DND-41 (cell line): ENCODE measurements around the gene GNG12.
"Not testable (repeated sequence)": the region's sequence is repeated elsewhere in the genome, so short reads cannot be mapped to it uniquely, and the experiment has no call there.

Experiments used
- ATAC-seq: fragments of 200-7000 bp; cut with Tn5 transposase; 3 replicates; pipeline ENCODE4 v1.9.1; 2021; ENCODE audit warnings: low read depth; ENCODE audit not compliant: insufficient read depth
- DNase-seq: peaks from one replicate; pipeline ENCODE4 v3.0.0-alpha.2; 2020
- H2AFZ ChIP-seq: 2 replicates; pipeline ENCODE4 v1.6.0; 2012; ENCODE audit warnings: low read depth, low read length
- H3K27ac ChIP-seq: 2 replicates; pipeline ENCODE4 v1.5.1; 2012; ENCODE audit warnings: low read length, inconsistent platforms
- H3K27me3 ChIP-seq: fragments of 200-600 bp; sonication (generic); 2 replicates; pipeline ENCODE4 v1.6.0; 2012; ENCODE audit warnings: low read length, mild to moderate bottlenecking, inconsistent platforms; ENCODE audit not compliant: insufficient read depth, poor library complexity
- H3K36me3 ChIP-seq: 2 replicates; pipeline ENCODE4 v1.5.1; 2012; ENCODE audit warnings: low read length, inconsistent platforms; ENCODE audit not compliant: insufficient read depth
- H3K4me1 ChIP-seq: 2 replicates; pipeline ENCODE4 v1.5.1; 2012; ENCODE audit warnings: mild to moderate bottlenecking, low read length; ENCODE audit not compliant: insufficient read depth
- H3K4me2 ChIP-seq: 2 replicates; pipeline ENCODE4 v1.6.0; 2012; ENCODE audit warnings: mild to moderate bottlenecking, moderate library complexity, low read length, inconsistent platforms; ENCODE audit not compliant: insufficient read depth
- H3K4me3 ChIP-seq, 2 experiments: fragments of 200-600 bp in 1 of 2; shearing (Covaris generic) in 1 of 2; 2 replicates each; pipeline ENCODE4 v1.5.1; 2012 to 2016; ENCODE audit warnings: inconsistent platforms in 2 of 2, low read length in 2 of 2, mild to moderate bottlenecking in 2 of 2, low read depth in 1 of 2, moderate library complexity in 1 of 2
- H3K79me2 ChIP-seq: 2 replicates; pipeline ENCODE4 v1.6.0; 2012; ENCODE audit warnings: low read length, inconsistent platforms; ENCODE audit not compliant: insufficient read depth
- H3K9ac ChIP-seq: 2 replicates; pipeline ENCODE4 v1.6.0; 2012; ENCODE audit warnings: low read depth, mild to moderate bottlenecking, inconsistent platforms, low read length, moderate library complexity
- H3K9me3 ChIP-seq: 2 replicates; pipeline ENCODE4 v1.5.1; 2012; ENCODE audit warnings: low read length, moderate library complexity, mild to moderate bottlenecking, inconsistent platforms; ENCODE audit not compliant: insufficient read depth, severe bottlenecking
- H4K20me1 ChIP-seq: 2 replicates; pipeline ENCODE4 v1.6.0; 2012; ENCODE audit warnings: low read length; ENCODE audit not compliant: insufficient read depth
- CTCF ChIP-seq: IDR thresholded peaks from 2 replicates; pipeline ENCODE4 v1.5.1; 2012; ENCODE audit warnings: borderline replicate concordance, low read length, moderate library complexity, mild to moderate bottlenecking; ENCODE audit not compliant: poor library complexity, severe bottlenecking; ENCODE audit errors: extremely low read depth
- EZH2 ChIP-seq: IDR thresholded peaks from 3 replicates; pipeline ENCODE4 v1.6.1; 2012; ENCODE audit warnings: borderline replicate concordance, low read depth, mild to moderate bottlenecking, moderate library complexity, low read length, inconsistent platforms; ENCODE audit not compliant: severe bottlenecking

GNG12 gene

GRCh38 chr1:67662884-67663283 is 170.4 kb downstream of the GNG12 start:
- no peak overlapping the region for H3K4me3 ChIP-seq
- H3K36me3 ChIP-seq = no peaks in the 10 kb centered on the region
- H2AFZ ChIP-seq = no peak overlapping the region
- no peaks in the 10 kb centered on the region for H3K9me3 ChIP-seq
- H3K27me3 ChIP-seq = peaks cover 12% of the 10 kb centered on the region
- ATAC-seq = no peak
- H4K20me1 ChIP-seq = no peaks in the 10 kb centered on the region
- H3K9ac ChIP-seq = no peak overlapping the region
- H3K79me2 ChIP-seq = no peaks in the 10 kb centered on the region
- no peak overlapping the region for H3K4me2 ChIP-seq
- H3K27ac ChIP-seq = no peak overlapping the region
- H3K4me1 ChIP-seq = no peaks in the 10 kb centered on the region
- DNase-seq = no peak
- TF ChIP-seq CTCF (no peak), EZH2 (no peak)

GRCh38 chr1:67659229-67659628 is 174.0 kb downstream of the GNG12 start:
- Histone ChIP-seq H3K79me2 (no peaks in the 10 kb centered on the region), H2AFZ (no peak overlapping the region), H3K4me1 (no peaks in the 10 kb centered on the region), H3K27me3 (peaks cover 12% of the 10 kb centered on the region), H3K9ac (no peak overlapping the region), H3K27ac (no peak overlapping the region), H4K20me1 (no peaks in the 10 kb centered on the region), H3K4me2 (no peak overlapping the region), H3K4me3 (no peak overlapping the region), H3K9me3 (no peaks in the 10 kb centered on the region), H3K36me3 (no peaks in the 10 kb centered on the region)
- no peak for ATAC-seq
- DNase-seq = no peak
- TF ChIP-seq EZH2 (no peak), CTCF (no peak)

- ATAC-seq = not testable (repeated sequence)
Measured at GRCh38 chr1:67657152-67657551, 176.1 kb downstream of the GNG12 start.

GRCh38 chr1:67655581-67655980 is 177.7 kb downstream of the GNG12 start:
- TF ChIP-seq CTCF = no peak
- TF ChIP-seq EZH2 = no peak
- ATAC-seq (no peak), DNase-seq (no peak)
- H3K36me3 ChIP-seq = no peaks in the 10 kb centered on the region
- no peaks in the 10 kb centered on the region for H3K9me3 ChIP-seq
- no peak overlapping the region for H3K27ac ChIP-seq
- H2AFZ ChIP-seq = no peak overlapping the region
- H3K4me1 ChIP-seq = no peaks in the 10 kb centered on the region
- peaks cover under 1% of the 10 kb centered on the region for H3K27me3 ChIP-seq
- no peak overlapping the region for H3K9ac ChIP-seq
- H4K20me1 ChIP-seq = no peaks in the 10 kb centered on the region
- no peak overlapping the region for H3K4me3 ChIP-seq
- H3K4me2 ChIP-seq = no peak overlapping the region
- H3K79me2 ChIP-seq = no peaks in the 10 kb centered on the region

More at GRCh38 chr1:67657152-67657551, 176.1 kb downstream of the GNG12 start:
- not testable (repeated sequence) for H3K9ac ChIP-seq, H3K27ac ChIP-seq, H3K9me3 ChIP-seq, H4K20me1 ChIP-seq, H2AFZ ChIP-seq, H3K79me2 ChIP-seq, H3K4me1 ChIP-seq, H3K4me3 ChIP-seq, H3K4me2 ChIP-seq, H3K36me3 ChIP-seq, DNase-seq
- H3K27me3 ChIP-seq = peaks cover 12% of the 10 kb centered on the region
